DND-41 (cell line): Measurements from ENCODE around the gene YPEL1.

ENCODE experiments used
- ATAC-seq: fragments of 200-7000 bp; cut with Tn5 transposase; 3 replicates; pipeline ENCODE4 v1.9.1; 2021; ENCODE audit warnings: low read depth; ENCODE audit not compliant: insufficient read depth
- DNase-seq: peaks from one replicate; pipeline ENCODE4 v3.0.0-alpha.2; 2020
- H2AFZ ChIP-seq: 2 replicates; pipeline ENCODE4 v1.6.0; 2012; ENCODE audit warnings: low read depth, low read length
- H3K27ac ChIP-seq: 2 replicates; pipeline ENCODE4 v1.5.1; 2012; ENCODE audit warnings: low read length, inconsistent platforms
- H3K27me3 ChIP-seq: fragments of 200-600 bp; sonication (generic); 2 replicates; pipeline ENCODE4 v1.6.0; 2012; ENCODE audit warnings: low read length, mild to moderate bottlenecking, inconsistent platforms; ENCODE audit not compliant: insufficient read depth, poor library complexity
- H3K36me3 ChIP-seq: 2 replicates; pipeline ENCODE4 v1.5.1; 2012; ENCODE audit warnings: low read length, inconsistent platforms; ENCODE audit not compliant: insufficient read depth
- H3K4me1 ChIP-seq: 2 replicates; pipeline ENCODE4 v1.5.1; 2012; ENCODE audit warnings: mild to moderate bottlenecking, low read length; ENCODE audit not compliant: insufficient read depth
- H3K4me2 ChIP-seq: 2 replicates; pipeline ENCODE4 v1.6.0; 2012; ENCODE audit warnings: mild to moderate bottlenecking, moderate library complexity, low read length, inconsistent platforms; ENCODE audit not compliant: insufficient read depth
- H3K4me3 ChIP-seq, 2 experiments: fragments of 200-600 bp in 1 of 2; shearing (Covaris generic) in 1 of 2; 2 replicates each; pipeline ENCODE4 v1.5.1; 2012 to 2016; ENCODE audit warnings: inconsistent platforms in 2 of 2, low read length in 2 of 2, mild to moderate bottlenecking in 2 of 2, low read depth in 1 of 2, moderate library complexity in 1 of 2
- H3K79me2 ChIP-seq: 2 replicates; pipeline ENCODE4 v1.6.0; 2012; ENCODE audit warnings: low read length, inconsistent platforms; ENCODE audit not compliant: insufficient read depth
- H3K9ac ChIP-seq: 2 replicates; pipeline ENCODE4 v1.6.0; 2012; ENCODE audit warnings: low read depth, mild to moderate bottlenecking, inconsistent platforms, low read length, moderate library complexity
- H3K9me3 ChIP-seq: 2 replicates; pipeline ENCODE4 v1.5.1; 2012; ENCODE audit warnings: low read length, moderate library complexity, mild to moderate bottlenecking, inconsistent platforms; ENCODE audit not compliant: insufficient read depth, severe bottlenecking
- H4K20me1 ChIP-seq: 2 replicates; pipeline ENCODE4 v1.6.0; 2012; ENCODE audit warnings: low read length; ENCODE audit not compliant: insufficient read depth
- CTCF ChIP-seq: IDR thresholded peaks from 2 replicates; pipeline ENCODE4 v1.5.1; 2012; ENCODE audit warnings: borderline replicate concordance, low read length, moderate library complexity, mild to moderate bottlenecking; ENCODE audit not compliant: poor library complexity, severe bottlenecking; ENCODE audit errors: extremely low read depth
- EZH2 ChIP-seq: IDR thresholded peaks from 3 replicates; pipeline ENCODE4 v1.6.1; 2012; ENCODE audit warnings: borderline replicate concordance, low read depth, mild to moderate bottlenecking, moderate library complexity, low read length, inconsistent platforms; ENCODE audit not compliant: severe bottlenecking

Gene YPEL1

GRCh38 chr22:21711851-21712250 is 23.7 kb downstream of the YPEL1 start:
- H4K20me1 ChIP-seq, result peaks cover 21% of the 10 kb centered on the region
- no peak overlapping the region for H3K4me3 ChIP-seq
- H3K27ac ChIP-seq, result no peak overlapping the region
- no peaks in the 10 kb centered on the region for H3K9me3 ChIP-seq
- no peaks in the 10 kb centered on the region for H3K27me3 ChIP-seq
- no peak overlapping the region for H3K9ac ChIP-seq
- H3K79me2 ChIP-seq, result peaks cover 32% of the 10 kb centered on the region
- no peak overlapping the region for H3K4me2 ChIP-seq
- H2AFZ ChIP-seq, result no peak overlapping the region
- TF ChIP-seq EZH2 (no peak), CTCF (no peak)
- H3K36me3 ChIP-seq, result peaks cover 48% of the 10 kb centered on the region
- DNase-seq (no peak), ATAC-seq (no peak)
- H3K4me1 ChIP-seq, result no peaks in the 10 kb centered on the region

GRCh38 chr22:21710156-21710555 is 25.4 kb downstream of the YPEL1 start:
- Histone ChIP-seq H3K9ac (no peak overlapping the region), H3K79me2 (peaks cover 32% of the 10 kb centered on the region), H3K4me3 (no peak overlapping the region), H3K4me2 (no peak overlapping the region), H3K27ac (no peak overlapping the region), H4K20me1 (peaks cover 21% of the 10 kb centered on the region), H3K36me3 (peaks cover 54% of the 10 kb centered on the region), H3K4me1 (no peaks in the 10 kb centered on the region), H3K9me3 (no peaks in the 10 kb centered on the region), H2AFZ (no peak overlapping the region), H3K27me3 (no peaks in the 10 kb centered on the region)
- DNase-seq (no peak), ATAC-seq (no peak)
- no peak for TF ChIP-seq CTCF
- no peak for TF ChIP-seq EZH2

GRCh38 chr22:21709688-21710087 is 25.9 kb downstream of the YPEL1 start:
- DNase-seq, result no peak

More at GRCh38 chr22:21709688-21710087, 25.9 kb downstream of the YPEL1 start:
- H3K4me2 ChIP-seq, result no peak overlapping the region
- no peak overlapping the region for H2AFZ ChIP-seq
- no peak overlapping the region for H3K27ac ChIP-seq
- no peaks in the 10 kb centered on the region for H3K9me3 ChIP-seq
- no peak for ATAC-seq
- H3K36me3 ChIP-seq, result peaks cover 53% of the 10 kb centered on the region
- TF ChIP-seq CTCF, result no peak
- TF ChIP-seq EZH2, result no peak
- no peak overlapping the region for H3K9ac ChIP-seq
- H3K4me1 ChIP-seq, result no peaks in the 10 kb centered on the region
- H4K20me1 ChIP-seq, result peaks cover 19% of the 10 kb centered on the region
- peaks cover 29% of the 10 kb centered on the region for H3K79me2 ChIP-seq
- H3K4me3 ChIP-seq, result no peak overlapping the region
- H3K27me3 ChIP-seq, result no peaks in the 10 kb centered on the region
